HepG2 (cell line): ENCODE data around the gene IZUMO4. TPM values are rescaled to one million over a fixed set of nuclear protein-coding genes. Genes with fewer than 3 reads are reported as not detected.
A peak's percentile ranks its signal among the peaks of the same experiment; 100 is the strongest.
"Not testable (repeated sequence)": the region's sequence is repeated elsewhere in the genome, so short reads cannot be mapped to it uniquely, and the experiment has no call there.

Experiments
- ARID4A ChIP-seq: sonication (generic); formaldehyde crosslinking; IDR thresholded peaks from 2 replicates; pipeline ENCODE4 v1.5.0; 2020; ENCODE audit warnings: mild to moderate bottlenecking, missing genetic modification reagents, borderline replicate concordance
- ARNT2 ChIP-seq: sonication (generic); formaldehyde crosslinking; IDR thresholded peaks from 2 replicates; pipeline ENCODE4 v1.8.0; 2022; ENCODE audit warnings: mild to moderate bottlenecking, low read depth, missing genetic modification reagents, moderate library complexity
- ARNTL ChIP-seq: sonication (generic); formaldehyde crosslinking; IDR thresholded peaks from 2 replicates; pipeline ENCODE4 v1.4.0; 2020; ENCODE audit warnings: mild to moderate bottlenecking, missing genetic modification reagents
- ATF6 ChIP-seq: sonication (generic); formaldehyde crosslinking; conservative IDR thresholded peaks from 2 replicates; pipeline ENCODE4 v1.4.0; 2020; ENCODE audit warnings: missing genetic modification reagents
- CEBPG ChIP-seq: IDR thresholded peaks from 2 replicates; pipeline ENCODE4 v1.6.1; 2016
- ERF ChIP-seq: IDR thresholded peaks from 2 replicates; pipeline ENCODE4 v1.6.1; 2018; ENCODE audit warnings: missing biosample characterization, missing genetic modification reagents
- HDAC2 ChIP-seq: sonication (generic); formaldehyde crosslinking; IDR thresholded peaks from 2 replicates; pipeline ENCODE4 v1.4.0; 2020; ENCODE audit warnings: missing genetic modification reagents
- HNF4G ChIP-seq, 2 experiments: sonication (generic) in 1 of 2; formaldehyde crosslinking in 1 of 2; IDR thresholded peaks; 2 replicates each; pipeline versions ENCODE4 v1.4.0 to v1.6.1; 2011 to 2020; ENCODE audit warnings: borderline replicate concordance in 2 of 2, low read depth in 2 of 2, mild to moderate bottlenecking in 2 of 2, low read length in 1 of 2, missing genetic modification reagents in 1 of 2, moderate library complexity in 1 of 2
- NCOR1 ChIP-seq: fragments of 200-600 bp; sonication (generic); IDR thresholded peaks from 2 replicates; pipeline ENCODE4 v1.7.0; 2017; ENCODE audit warnings: antibody characterized with exemption, low read length, borderline replicate concordance
- POLR2G ChIP-seq: fragments of 200-400 bp; formaldehyde crosslinking; IDR thresholded peaks from 2 replicates; pipeline ENCODE4 v1.6.1; 2018; ENCODE audit warnings: mild to moderate bottlenecking, low read depth, low read length, moderate library complexity
- YEATS2 ChIP-seq: sonication (generic); formaldehyde crosslinking; IDR thresholded peaks from 2 replicates; pipeline ENCODE4 v1.4.0; 2020; ENCODE audit warnings: missing genetic modification reagents, borderline replicate concordance
- ZBED4 ChIP-seq: sonication (generic); formaldehyde crosslinking; IDR thresholded peaks from 2 replicates; pipeline ENCODE4 v1.4.0; 2020; ENCODE audit warnings: missing genetic modification reagents, borderline replicate concordance
- ZNF264 ChIP-seq: sonication (generic); formaldehyde crosslinking; IDR thresholded peaks from 2 replicates; pipeline ENCODE4 v1.4.0; 2020; ENCODE audit warnings: missing genetic modification reagents
- ZSCAN9 ChIP-seq: IDR thresholded peaks from 2 replicates; pipeline ENCODE4 v1.6.1; 2016; ENCODE audit warnings: borderline replicate concordance
- polyA plus RNA-seq, 8 experiments: library from polyadenylated mRNA; depleted of rRNA in 3 of 8; stranded (reverse) in 7 of 8; unstranded in 1 of 8; fragments of >200 nt; fragmentation: Illumina TruSeq in 4 of 8; extraction: Trizol in 4 of 8; gene quantifications; 2 replicates each; pipeline versions ENCODE4 v1.2.1 to v1.2.3, GENCODE V29; 2011 to 2016; ENCODE audit warnings: low read depth in 4 of 8, missing spikeins in 1 of 8, mixed read lengths in 1 of 8; ENCODE audit not compliant: insufficient read depth in 1 of 8
- total RNA-seq, 5 experiments: library from RNA; depleted of rRNA; stranded (reverse); fragments of >200 nt; fragmentation: Illumina TruSeq; extraction: Trizol; gene quantifications; 2 replicates each; pipeline ENCODE4 v1.2.3, GENCODE V29; 2016; ENCODE audit warnings: low read depth in 1 of 5

IZUMO4 gene
- total and polyA plus RNA-seq, 2 of the 13 experiments (the other 11 are each of a cell fraction or from before 2014, with no cell fraction given) = 0.77 to 3.9 TPM

- TF ChIP-seq ZBED4 = peak; percentile 57; the same call in 1 of the 2 replicates
- TF ChIP-seq ZSCAN9 = peak; percentile 92
- peak; percentile 90 for TF ChIP-seq ARNTL (CRISPR knock-in tag)
- 0 out of 2 replicates have a peak, but pooled peaks have one; percentile 51 for TF ChIP-seq ATF6
- TF ChIP-seq ARID4A (CRISPR knock-in tag) = peak; percentile 56; the same call in 1 of the 2 replicates
- peak; percentile 52; the same call in 1 of the 2 replicates for TF ChIP-seq ARNT2 (CRISPR knock-in tag)
- TF ChIP-seq NCOR1 = peak; percentile 77; the same call in 1 of the 2 replicates
- peak; percentile 92 for TF ChIP-seq ERF (CRISPR knock-in tag)
- TF ChIP-seq YEATS2 (CRISPR knock-in tag) = peak; percentile 70; the same call in 1 of the 2 replicates
- peak; percentile 89 for TF ChIP-seq HDAC2 (CRISPR knock-in tag)
- peak; percentile 14; the same call in 1 of the 2 replicates for TF ChIP-seq POLR2G
- peak; percentile 65; the same call in 1 of the 2 replicates for TF ChIP-seq ZNF264 (CRISPR knock-in tag)
- TF ChIP-seq HNF4G (IDR thresholded peaks at IDR 0.05; ENCODE audit: borderline replicate concordance, low read depth, low read length) = peak; percentile 22; the same call in 1 of the 2 replicates
- not testable (repeated sequence) for TF ChIP-seq HNF4G (CRISPR knock-in tag; IDR thresholded peaks at IDR 0.05; ENCODE audit: borderline replicate concordance, low read depth)
- peak; percentile 99 for TF ChIP-seq CEBPG (CRISPR knock-in tag)
These were observed 9.8 kb upstream of the IZUMO4 start (continued) for GRCh38 chr19:2086695-2087620.
